IPS-18c (cell line): Measurements from ENCODE around the gene POC1A.

Experiments
- H3K4me3 ChIP-seq: 2 replicates; pipeline ENCODE4 v1.7.0; 2013; ENCODE audit warnings: low read depth, mild to moderate bottlenecking, low read length, moderate library complexity; ENCODE audit not compliant: insufficient read depth
- H3K9me3 ChIP-seq: one replicate; pipeline ENCODE4 v1.6.1; 2013; ENCODE audit warnings: mild to moderate bottlenecking, low read length, moderate library complexity; ENCODE audit not compliant: control insufficient read depth, insufficient read depth

POC1A gene

GRCh38 chr3:52102934-52103333 is 51.3 kb downstream of the POC1A start:
- Histone ChIP-seq H3K4me3 (no peak overlapping the region), H3K9me3 (no peaks in the 10 kb centered on the region)

- Histone ChIP-seq H3K4me3 (no peak overlapping the region), H3K9me3 (no peaks in the 10 kb centered on the region)
Observed at GRCh38 chr3:52099001-52099401, 55.2 kb downstream of the POC1A start.

GRCh38 chr3:52097851-52098507 is 56.2 kb downstream of the POC1A start:
- no peak overlapping the region for H3K4me3 ChIP-seq
- H3K9me3 ChIP-seq = no peaks in the 10 kb centered on the region

DNA sequence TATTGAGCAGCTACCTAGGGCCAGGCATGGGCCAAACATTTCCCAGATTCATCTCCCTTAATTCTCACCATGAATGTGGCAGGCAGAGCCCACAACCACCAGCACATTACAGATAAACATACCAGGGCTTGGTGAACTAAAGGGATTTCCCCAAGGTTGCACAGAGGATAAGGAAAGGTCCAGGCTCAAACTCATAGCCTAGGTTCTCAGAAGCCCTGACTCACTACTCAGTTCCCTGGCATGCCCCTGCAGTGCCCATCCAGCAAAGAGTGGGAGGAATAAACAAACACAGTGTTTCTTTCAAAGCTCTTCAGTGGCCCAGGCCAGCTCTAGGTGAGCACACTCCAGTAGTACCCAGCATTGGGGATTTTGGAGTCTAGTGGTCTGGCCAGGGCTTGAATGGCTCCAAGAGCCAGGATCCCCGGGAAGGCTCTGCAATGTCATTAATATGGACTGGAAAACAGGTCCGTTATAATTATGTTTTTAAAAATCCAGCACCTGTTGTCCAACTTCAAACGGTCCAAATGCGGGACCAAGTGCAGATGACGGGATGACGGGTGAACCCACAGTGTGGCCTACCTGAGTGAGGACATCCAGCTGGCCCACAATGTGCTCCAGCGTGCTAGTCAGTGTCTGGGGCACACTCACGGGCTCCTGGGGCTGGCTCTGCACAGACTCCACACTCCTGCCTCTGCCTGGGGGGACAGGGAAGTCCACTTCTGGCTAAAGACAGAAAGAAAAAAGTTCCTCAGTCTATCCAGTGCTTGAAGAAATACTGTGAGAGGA is 58.0 kb downstream of the POC1A start:
- no peaks in the 10 kb centered on the region for H3K9me3 ChIP-seq
- H3K4me3 ChIP-seq = no peak overlapping the region

GRCh38 chr3:52094571-52095485 is 59.4 kb downstream of the POC1A start:
- no peak overlapping the region for H3K4me3 ChIP-seq
- H3K9me3 ChIP-seq = no peaks in the 10 kb centered on the region

- Histone ChIP-seq H3K9me3 (no peaks in the 10 kb centered on the region), H3K4me3 (no peak overlapping the region)
Observed at GRCh38 chr3:52093756-52094545, 60.3 kb downstream of the POC1A start.

DNA sequence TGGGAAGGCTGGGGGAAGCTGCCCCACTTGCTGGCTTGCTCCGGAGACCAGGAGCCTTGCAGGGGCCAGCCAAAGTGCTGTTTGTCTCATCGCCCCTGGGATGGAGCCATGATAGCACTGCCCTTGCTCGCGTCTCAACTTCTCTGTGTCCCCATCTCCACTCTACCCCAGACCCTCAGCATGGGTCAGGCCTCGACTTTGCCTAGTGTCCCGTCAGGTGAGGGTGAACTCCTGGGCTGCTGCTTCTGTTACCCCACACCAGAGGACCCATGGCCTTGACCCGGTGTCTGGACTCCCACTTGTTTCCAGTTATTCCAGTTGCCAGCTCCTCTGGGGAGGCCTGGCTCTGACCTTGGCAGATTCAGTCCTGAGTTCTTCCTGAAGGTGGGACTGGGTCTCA is 61.3 kb downstream of the POC1A start:
- Histone ChIP-seq H3K9me3 (no peaks in the 10 kb centered on the region), H3K4me3 (no peak overlapping the region)

DNA sequence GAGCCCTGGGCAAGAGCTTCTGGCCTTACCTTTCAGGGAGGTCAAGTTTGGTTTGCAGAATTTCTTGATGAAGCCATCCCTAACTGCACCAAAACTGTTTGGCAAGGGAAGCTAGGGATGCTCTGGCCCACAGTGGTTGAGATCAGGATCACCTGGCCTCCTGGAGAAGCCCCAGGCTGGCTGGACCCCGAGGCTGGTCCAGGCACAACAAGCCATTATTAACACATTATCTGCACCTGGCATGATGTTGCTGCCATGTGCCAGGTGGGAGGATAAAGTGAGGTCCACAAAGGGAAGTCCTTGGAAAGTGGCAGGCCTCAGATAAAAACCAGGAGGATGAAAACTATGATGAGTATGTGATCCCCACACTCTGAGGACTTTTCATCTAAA is 62.0 kb downstream of the POC1A start:
- Histone ChIP-seq H3K9me3 (no peaks in the 10 kb centered on the region), H3K4me3 (no peak overlapping the region)

DNA sequence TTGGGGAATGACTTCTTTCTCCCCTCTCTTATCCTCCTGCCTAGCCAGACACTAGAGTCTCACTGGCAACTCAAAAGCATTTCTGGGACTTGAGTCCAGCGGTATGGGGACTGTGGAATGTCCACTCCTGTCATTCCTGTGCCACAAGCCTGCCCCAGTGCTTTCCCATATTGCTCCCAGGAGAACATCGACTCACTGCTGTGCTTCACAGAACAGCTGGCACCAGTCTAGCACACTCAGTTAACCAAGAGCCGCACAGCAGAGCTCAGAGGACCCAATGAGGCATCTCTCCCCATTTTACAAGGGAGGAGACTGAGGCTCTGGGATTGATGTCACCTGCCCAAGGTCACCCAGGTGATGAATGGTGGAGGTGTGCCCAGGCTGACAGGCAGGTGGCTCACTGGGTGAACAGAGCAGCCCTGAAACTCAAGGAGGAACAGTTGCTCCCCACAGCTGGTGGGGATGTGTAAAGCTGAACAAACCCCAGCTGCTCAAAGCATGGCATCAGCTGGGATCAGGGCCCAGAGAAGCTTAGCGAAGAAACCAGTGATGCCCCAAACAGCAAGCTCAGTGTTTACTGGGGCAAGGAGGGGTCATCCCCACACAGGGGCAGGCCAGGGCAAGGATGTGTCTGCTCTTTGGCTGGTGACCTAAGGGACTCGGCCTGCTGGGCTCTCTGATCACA is 62.5 kb downstream of the POC1A start:
- Histone ChIP-seq H3K4me3 (no peak overlapping the region), H3K9me3 (no peaks in the 10 kb centered on the region)

- H3K9me3 ChIP-seq = no peaks in the 10 kb centered on the region
- no peak overlapping the region for H3K4me3 ChIP-seq
Observed at GRCh38 chr3:52090933-52091468, 63.2 kb downstream of the POC1A start.

DNA sequence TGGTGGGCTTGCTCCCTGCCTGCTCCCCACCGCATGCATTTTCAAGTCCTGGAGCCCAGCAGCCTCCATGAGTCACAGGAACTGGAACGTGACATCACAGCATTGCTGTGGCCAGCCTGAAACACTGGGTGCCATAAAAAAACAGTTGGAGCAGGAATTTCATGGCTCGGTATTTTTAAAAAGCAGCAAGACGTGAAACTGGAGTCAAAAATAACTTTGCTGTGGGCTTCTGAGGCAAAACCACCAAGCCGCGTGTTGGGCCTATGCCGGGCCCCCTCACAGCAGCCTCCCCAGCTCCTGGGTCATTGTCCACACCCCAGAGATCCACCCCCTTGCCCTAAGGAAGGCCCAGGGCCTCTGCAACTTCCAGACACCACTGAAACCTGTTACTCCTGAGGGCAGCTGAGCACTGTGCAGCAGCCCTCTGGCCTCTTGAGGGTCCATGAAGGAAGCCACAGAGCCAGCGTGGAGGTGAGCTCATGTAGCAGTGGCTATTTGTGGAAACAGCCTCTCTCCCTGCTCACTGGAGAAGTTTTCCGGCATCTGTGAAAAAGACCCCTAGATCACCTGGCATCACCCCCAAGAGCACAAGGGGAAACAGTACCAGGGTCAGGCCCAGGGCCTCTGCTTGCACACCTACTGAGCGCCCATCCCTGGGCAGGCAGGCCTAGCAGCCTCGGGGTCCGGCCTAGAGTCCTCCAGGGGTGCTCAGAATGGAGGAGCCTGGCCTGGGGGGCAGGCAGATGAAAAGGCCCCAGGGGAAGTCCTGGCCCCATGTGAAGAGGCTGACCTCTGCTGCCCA is 63.9 kb downstream of the POC1A start:
- Histone ChIP-seq H3K9me3 (no peaks in the 10 kb centered on the region), H3K4me3 (no peak overlapping the region)

GRCh38 chr3:52089691-52090090 is 64.5 kb downstream of the POC1A start:
- Histone ChIP-seq H3K9me3 (no peaks in the 10 kb centered on the region), H3K4me3 (no peak overlapping the region)

DNA sequence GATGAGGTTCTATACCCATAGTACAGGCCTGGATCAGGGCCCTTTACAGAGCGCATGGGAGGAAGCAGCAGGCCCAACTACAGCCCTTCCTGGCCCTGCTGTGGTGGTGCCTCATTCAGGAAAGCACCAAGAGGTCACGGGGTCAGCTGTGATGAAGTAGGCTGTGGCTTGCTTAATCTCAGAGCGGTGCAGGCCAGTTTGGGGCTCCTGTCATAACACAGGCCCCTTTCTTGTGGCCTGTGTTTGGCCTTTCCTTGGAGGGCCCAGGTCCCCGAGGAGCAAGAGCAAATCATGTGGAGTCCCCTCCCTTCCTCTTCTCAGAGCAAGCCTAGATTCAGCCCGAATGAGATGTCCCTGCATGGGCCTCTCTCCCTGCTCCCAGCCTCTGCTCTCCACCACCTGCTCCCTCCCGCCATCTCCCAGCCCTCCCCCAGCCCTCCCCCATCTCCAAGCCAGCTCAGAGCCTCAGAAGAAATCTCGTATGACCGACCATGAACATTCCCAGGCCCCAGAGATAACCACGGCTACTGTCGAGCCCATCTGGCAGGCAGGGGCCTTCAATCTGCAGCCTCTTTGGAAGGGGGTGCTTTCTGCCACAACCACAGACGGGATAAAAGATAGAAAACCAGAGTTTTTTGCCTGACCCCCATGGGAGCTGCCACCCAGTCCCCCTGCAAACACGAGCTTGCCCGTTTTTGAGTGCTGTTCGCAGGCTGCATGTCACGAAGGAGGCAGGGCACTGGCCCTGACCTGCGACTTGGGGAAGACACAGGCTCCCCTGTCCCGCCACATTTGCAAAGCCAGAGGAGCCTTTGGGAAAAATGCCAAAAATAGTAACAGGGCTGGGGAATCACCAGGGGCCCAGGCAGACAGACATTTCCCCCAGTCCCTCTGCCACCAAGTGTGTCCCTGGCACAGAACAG is 65.5 kb downstream of the POC1A start:
- H3K4me3 ChIP-seq = no peak overlapping the region

DNA sequence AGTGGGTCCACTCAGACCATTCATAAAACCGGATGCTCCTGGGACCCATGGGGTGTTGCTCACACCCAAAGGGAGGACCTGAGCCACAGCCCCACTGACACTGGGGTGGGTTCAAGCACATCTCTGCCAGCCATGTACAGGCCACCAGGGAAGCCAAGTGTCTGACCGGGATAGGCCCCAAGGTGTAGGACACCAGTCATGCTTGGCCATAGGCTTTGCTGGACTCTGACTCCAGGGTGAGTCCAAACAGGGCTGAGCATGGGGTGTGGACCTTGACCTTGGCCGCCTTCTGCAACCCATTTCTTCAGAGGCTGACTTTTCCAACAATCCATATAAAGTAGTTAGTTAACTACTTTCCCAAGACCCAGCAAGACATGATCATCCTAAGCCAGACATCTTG is 66.5 kb downstream of the POC1A start:
- H3K9me3 ChIP-seq = no peaks in the 10 kb centered on the region
- no peak overlapping the region for H3K4me3 ChIP-seq

More for the DNA sequence above, 65.5 kb downstream of the POC1A start:
- no peaks in the 10 kb centered on the region for H3K9me3 ChIP-seq
